Neural crest cell (in vitro differentiated cells): ENCODE results near the gene CAPN8. TPM values are rescaled to one million over a fixed set of nuclear protein-coding genes. Genes with fewer than 3 reads are reported as not detected.

Experiments used
- DNase-seq: peaks from one replicate; pipeline ENCODE4 v3.0.0; 2021; ENCODE audit warnings: low read depth, mixed read lengths, low spot score
- H3K27ac Mint-ChIP-seq: one replicate; pipeline ENCODE4 v1.8.0; 2021; ENCODE audit warnings: mild to moderate bottlenecking, mixed read lengths; ENCODE audit not compliant: unreplicated experiment
- H3K27me3 Mint-ChIP-seq: 2 replicates; pipeline ENCODE4 v1.8.0; 2021; ENCODE audit warnings: low read depth, mild to moderate bottlenecking, mixed read lengths
- H3K36me3 Mint-ChIP-seq: 2 replicates; pipeline ENCODE4 v1.8.0; 2021; ENCODE audit warnings: low read depth, mild to moderate bottlenecking, mixed read lengths
- H3K4me1 Mint-ChIP-seq: 2 replicates; pipeline ENCODE4 v1.8.0; 2021; ENCODE audit warnings: mixed read lengths
- H3K4me3 Mint-ChIP-seq: one replicate; pipeline ENCODE4 v1.8.0; 2021; ENCODE audit warnings: mild to moderate bottlenecking, mixed read lengths
- H3K9me3 Mint-ChIP-seq: 2 replicates; pipeline ENCODE4 v1.8.0; 2021; ENCODE audit warnings: mixed read lengths
- total RNA-seq: library from RNA; stranded (reverse); gene quantifications from 2 replicates; pipeline ENCODE4 v1.2.1, GENCODE V29; 2021
- TF ChIP-seq, protein P1 (sequence below): fragments of 200-600 bp; sonication (generic); conservative IDR thresholded peaks from 2 replicates; pipeline ENCODE4 v1.5.0; 2021; ENCODE audit warnings: antibody characterized with exemption, mild to moderate bottlenecking

The CAPN8 gene
- total RNA-seq, 1 donor from 2014 or later, result not detected

DNA sequence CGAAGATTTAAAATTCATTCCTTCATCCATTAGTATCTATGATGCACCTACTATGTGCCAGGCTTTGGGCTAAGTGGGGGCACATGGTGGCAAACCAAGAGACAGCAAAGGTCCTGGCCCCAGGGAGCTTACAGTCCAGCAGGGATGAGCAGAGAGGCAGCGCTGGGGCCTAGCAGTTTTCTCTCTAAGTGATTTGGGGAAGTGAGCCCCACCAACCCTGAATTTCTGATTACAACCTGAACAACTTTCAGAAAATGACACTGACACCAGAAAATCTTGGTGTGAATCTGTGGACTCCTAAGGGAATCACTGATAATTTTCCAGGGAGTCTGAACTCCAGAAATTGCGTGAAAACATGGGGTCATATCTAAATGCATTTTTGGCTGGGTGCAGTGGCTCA is 111.5 kb downstream of the CAPN8 start:
- Mint-ChIP-seq H3K4me1 (no peaks in the 10 kb centered on the region), H3K27ac (no peak overlapping the region), H3K27me3 (no peaks in the 10 kb centered on the region), H3K36me3 (no peaks in the 10 kb centered on the region), H3K9me3 (no peaks in the 10 kb centered on the region), H3K4me3 (no peak overlapping the region)
- TF ChIP-seq, protein P1, sequence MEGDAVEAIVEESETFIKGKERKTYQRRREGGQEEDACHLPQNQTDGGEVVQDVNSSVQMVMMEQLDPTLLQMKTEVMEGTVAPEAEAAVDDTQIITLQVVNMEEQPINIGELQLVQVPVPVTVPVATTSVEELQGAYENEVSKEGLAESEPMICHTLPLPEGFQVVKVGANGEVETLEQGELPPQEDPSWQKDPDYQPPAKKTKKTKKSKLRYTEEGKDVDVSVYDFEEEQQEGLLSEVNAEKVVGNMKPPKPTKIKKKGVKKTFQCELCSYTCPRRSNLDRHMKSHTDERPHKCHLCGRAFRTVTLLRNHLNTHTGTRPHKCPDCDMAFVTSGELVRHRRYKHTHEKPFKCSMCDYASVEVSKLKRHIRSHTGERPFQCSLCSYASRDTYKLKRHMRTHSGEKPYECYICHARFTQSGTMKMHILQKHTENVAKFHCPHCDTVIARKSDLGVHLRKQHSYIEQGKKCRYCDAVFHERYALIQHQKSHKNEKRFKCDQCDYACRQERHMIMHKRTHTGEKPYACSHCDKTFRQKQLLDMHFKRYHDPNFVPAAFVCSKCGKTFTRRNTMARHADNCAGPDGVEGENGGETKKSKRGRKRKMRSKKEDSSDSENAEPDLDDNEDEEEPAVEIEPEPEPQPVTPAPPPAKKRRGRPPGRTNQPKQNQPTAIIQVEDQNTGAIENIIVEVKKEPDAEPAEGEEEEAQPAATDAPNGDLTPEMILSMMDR, result no peak
- no peak for DNase-seq

DNA sequence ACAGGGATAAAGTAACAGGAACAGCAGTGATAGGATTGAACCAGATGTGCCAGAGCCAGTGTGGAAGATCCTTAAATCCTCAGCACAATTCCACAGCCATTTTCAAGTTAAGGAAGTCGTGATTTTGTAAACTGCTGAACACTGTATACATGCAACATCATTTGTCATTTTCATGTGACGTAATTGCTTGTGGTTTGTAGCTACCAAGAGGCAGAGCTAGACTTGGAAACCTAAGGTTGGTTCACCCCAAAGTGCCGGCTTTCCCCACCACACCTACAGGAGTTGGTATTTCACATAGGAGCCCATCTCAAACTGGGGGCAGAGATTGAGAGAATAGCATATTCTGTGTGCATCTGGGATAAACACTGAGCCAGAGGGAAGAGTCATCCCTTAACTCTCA is 113.9 kb downstream of the CAPN8 start:
- TF ChIP-seq, protein P1, result no peak
- Mint-ChIP-seq H3K27me3 (no peaks in the 10 kb centered on the region), H3K36me3 (no peaks in the 10 kb centered on the region), H3K4me3 (no peak overlapping the region), H3K4me1 (no peaks in the 10 kb centered on the region), H3K27ac (no peak overlapping the region), H3K9me3 (no peaks in the 10 kb centered on the region)
- no peak for DNase-seq

DNA sequence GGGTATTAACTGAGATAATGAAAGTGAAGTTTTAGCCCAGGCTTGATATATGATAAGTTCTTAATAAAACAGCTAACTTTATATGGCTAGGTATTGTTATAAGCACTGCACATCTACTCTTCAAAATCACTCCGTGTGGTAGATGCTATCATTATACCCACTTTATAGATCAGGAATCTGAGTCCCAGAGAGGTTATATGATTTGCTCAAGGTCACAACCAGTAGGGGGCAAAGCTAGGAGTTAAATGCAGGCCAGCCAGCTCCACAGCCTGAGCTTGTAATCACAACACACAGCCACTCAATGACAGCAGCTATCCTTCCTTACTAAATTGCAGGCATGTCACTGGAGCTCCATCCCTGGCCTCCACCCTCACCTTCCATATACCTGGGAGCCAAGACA is 115.8 kb downstream of the CAPN8 start:
- no peak overlapping the region for H3K4me3 Mint-ChIP-seq
- no peak overlapping the region for H3K27ac Mint-ChIP-seq
- TF ChIP-seq, protein P1, result peak; percentile 28
- H3K4me1 Mint-ChIP-seq, result no peaks in the 10 kb centered on the region
- no peak for DNase-seq
- no peaks in the 10 kb centered on the region for H3K9me3 Mint-ChIP-seq
- no peaks in the 10 kb centered on the region for H3K36me3 Mint-ChIP-seq
- no peaks in the 10 kb centered on the region for H3K27me3 Mint-ChIP-seq

DNA sequence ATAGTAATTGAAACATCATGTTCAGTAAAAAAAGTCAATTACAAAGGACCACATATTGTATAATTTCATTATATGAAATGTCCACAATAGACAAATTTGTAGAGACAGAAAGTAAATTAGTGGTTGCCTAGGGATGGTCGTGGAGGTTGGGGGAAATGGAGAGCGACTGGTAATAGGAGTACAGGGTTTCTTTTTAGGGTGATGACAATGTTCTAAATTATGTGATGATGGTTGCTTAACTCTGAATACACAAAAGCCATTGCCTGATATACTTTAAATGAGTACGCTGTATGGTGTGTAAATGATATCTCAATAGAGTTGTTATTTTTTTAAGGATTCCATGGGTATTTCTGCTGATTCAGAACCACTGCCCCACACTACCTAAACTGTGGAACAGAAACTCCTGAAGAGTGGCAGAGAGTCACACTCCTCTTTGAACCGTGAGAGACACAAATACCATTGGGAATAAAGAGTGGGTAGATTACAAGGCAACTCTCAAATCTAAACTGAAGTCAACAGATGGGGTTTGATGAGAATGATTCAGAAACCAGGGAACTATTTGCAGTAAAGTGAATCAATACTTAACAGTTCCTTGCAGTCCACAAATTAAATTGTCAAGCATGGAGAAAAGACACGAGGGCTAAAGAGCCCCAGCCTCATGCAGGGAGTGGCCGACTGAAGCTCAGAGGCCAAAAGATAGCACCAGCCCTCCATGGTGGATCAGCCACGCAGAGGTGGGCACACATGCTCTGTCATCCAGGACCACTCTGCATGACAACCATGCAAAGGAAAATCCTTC is 118.0 kb downstream of the CAPN8 start:
- Mint-ChIP-seq H3K27me3 (no peaks in the 10 kb centered on the region), H3K9me3 (no peaks in the 10 kb centered on the region), H3K4me1 (no peaks in the 10 kb centered on the region), H3K27ac (no peak overlapping the region), H3K36me3 (no peaks in the 10 kb centered on the region), H3K4me3 (no peak overlapping the region)
- TF ChIP-seq, protein P1, result no peak
- DNase-seq, result no peak

DNA sequence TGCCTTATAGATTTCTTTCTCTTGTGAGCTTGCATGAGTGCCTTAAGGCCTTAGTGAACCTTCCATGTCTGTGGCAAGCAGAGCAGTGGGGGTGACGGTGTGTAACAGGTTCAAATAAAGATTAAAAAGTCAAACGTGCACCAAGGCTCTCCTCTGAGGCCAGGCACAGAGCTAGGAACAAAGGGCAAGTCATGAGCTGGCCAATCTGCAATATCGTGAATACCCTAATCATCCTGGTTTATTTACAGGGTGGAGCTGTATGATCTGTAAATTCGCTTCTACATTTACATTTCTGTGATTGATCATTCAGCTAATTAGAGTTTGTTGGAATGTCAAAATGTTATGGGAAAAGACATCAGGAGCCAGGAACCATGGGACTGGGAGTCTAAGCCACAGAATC is 120.2 kb downstream of the CAPN8 start:
- Mint-ChIP-seq H3K9me3 (no peaks in the 10 kb centered on the region), H3K27me3 (no peaks in the 10 kb centered on the region), H3K4me3 (no peak overlapping the region), H3K36me3 (no peaks in the 10 kb centered on the region), H3K27ac (no peak overlapping the region), H3K4me1 (no peaks in the 10 kb centered on the region)
- no peak for DNase-seq
- TF ChIP-seq, protein P1, result no peak
